ENCODE data around the gene SENP8. TPM values are rescaled to one million over a fixed set of nuclear protein-coding genes. Genes with fewer than 3 reads are reported as not detected.
"Not testable (repeated sequence)": the region's sequence is repeated elsewhere in the genome, so short reads cannot be mapped to it uniquely, and the experiment has no call there.

The SENP8 gene
- total RNA-seq, 2 donors from 2014 or later = 1.9 to 3.3 TPM

DNA sequence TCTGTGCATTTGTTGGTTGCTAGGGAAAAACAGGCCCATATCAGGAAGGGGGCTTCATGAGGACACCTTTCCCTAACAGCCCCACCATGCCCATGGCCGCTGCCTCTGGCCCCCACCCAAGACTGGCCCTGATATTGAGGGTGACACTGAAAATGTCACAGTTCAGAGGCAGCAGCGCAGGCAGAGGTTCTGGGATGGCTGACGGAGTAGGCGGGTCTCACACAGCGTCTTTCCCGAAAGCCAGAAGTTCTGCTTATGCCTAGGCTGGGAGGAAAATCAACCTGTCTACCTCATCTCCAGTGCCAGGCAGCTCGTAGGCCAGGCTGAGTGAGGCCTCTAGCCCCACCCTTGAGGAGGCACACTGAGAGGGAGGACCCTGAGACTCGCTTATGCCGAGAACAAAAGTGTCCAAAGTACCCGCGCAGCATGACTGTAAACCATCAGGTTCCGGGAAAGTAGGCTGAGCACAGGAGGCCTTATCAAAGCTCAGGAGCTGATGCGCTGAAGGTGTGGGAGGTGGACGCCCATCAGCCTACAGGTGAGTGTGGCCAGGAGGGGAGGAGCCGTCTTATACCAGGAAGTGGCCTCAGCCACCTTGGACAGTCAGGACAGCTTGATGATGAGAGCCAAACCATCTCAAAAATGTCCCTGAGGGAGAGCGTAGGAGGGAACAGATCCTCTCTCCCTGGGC, 51.9 kb downstream of the SENP8 start:
- Histone ChIP-seq H3K27me3 (no peaks in the 10 kb centered on the region), H3K36me3 (no peaks in the 10 kb centered on the region), H3K27ac (no peak overlapping the region), H3K9me3 (no peaks in the 10 kb centered on the region), H3K4me3 (no peak overlapping the region), H3K4me1 (peaks cover 0 to 15% of the 10 kb centered on the region in 2 donors)
- no peak for TF ChIP-seq CTCF (IDR thresholded peaks at IDR 0.05)
- no peak for DNase-seq (ENCODE audit: low spot score)

GRCh38 chr15:72170691-72171090, 52.5 kb downstream of the SENP8 start:
- Histone ChIP-seq H3K9me3 (no peaks in the 10 kb centered on the region), H3K36me3 (no peaks in the 10 kb centered on the region), H3K27ac (no peak overlapping the region), H3K4me3 (no peak overlapping the region), H3K4me1 (peaks cover 0 to 15% of the 10 kb centered on the region in 2 donors), H3K27me3 (no peaks in the 10 kb centered on the region)
- TF ChIP-seq CTCF (IDR thresholded peaks at IDR 0.05) = no peak
- DNase-seq (ENCODE audit: low spot score) = no peak

GRCh38 chr15:72171978-72172377, 53.8 kb downstream of the SENP8 start:
- not testable (repeated sequence) for H3K27ac ChIP-seq; H3K36me3 ChIP-seq; H3K27me3 ChIP-seq; DNase-seq (ENCODE audit: low spot score); H3K4me3 ChIP-seq; H3K9me3 ChIP-seq
- peaks cover 0 to 15% of the 10 kb centered on the region in 2 donors for H3K4me1 ChIP-seq

GRCh38 chr15:72172796-72173195, 54.6 kb downstream of the SENP8 start:
- DNase-seq (ENCODE audit: low spot score) = no peak
- Histone ChIP-seq H3K4me3 (no peak overlapping the region), H3K27me3 (no peaks in the 10 kb centered on the region), H3K36me3 (no peaks in the 10 kb centered on the region), H3K9me3 (no peaks in the 10 kb centered on the region), H3K27ac (no peak overlapping the region), H3K4me1 (peaks cover 0 to 15% of the 10 kb centered on the region in 2 donors)
- TF ChIP-seq CTCF (IDR thresholded peaks at IDR 0.05) = no peak

DNA sequence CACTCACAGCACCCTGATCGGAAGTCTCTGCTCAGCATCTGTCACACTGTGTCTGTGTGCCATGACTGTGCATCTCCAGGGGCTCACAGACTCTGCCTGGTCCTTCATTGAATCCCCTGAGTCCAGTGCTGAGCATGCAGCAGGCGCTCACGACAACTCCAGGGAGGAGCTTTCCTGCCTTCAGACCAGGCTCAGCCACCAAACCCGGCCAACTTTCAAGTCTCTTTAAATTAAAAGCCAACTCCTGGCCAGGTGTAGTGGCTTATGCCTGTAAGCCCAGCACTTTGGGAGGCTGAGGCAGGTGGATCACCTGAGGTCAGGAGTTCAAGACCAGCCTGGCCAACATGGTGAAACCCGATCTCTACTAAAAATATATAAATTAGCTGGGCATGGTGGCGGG, 55.2 kb downstream of the SENP8 start:
- no peak for DNase-seq (ENCODE audit: low spot score)
- no peaks in the 10 kb centered on the region for H3K9me3 ChIP-seq
- H3K36me3 ChIP-seq = no peaks in the 10 kb centered on the region
- H3K27me3 ChIP-seq = no peaks in the 10 kb centered on the region
- H3K4me3 ChIP-seq = no peak overlapping the region
- TF ChIP-seq CTCF (IDR thresholded peaks at IDR 0.05) = no peak
- peaks cover 0 to 10% of the 10 kb centered on the region in 2 donors for H3K4me1 ChIP-seq
- no peak overlapping the region for H3K27ac ChIP-seq

- TF ChIP-seq CTCF (IDR thresholded peaks at IDR 0.05) = no peak
- no peak for DNase-seq (ENCODE audit: low spot score)
- Histone ChIP-seq H3K36me3 (no peaks in the 10 kb centered on the region), H3K27me3 (no peaks in the 10 kb centered on the region), H3K4me1 (peaks cover 0 to 4% of the 10 kb centered on the region in 2 donors), H3K4me3 (no peak overlapping the region), H3K9me3 (no peaks in the 10 kb centered on the region), H3K27ac (no peak overlapping the region)
These were observed 55.8 kb downstream of the SENP8 start for GRCh38 chr15:72173864-72174550.
